Ectodermal cell (in vitro differentiated cells): Measurements from ENCODE around the gene CABLES2.

Experiments used
- H3K27ac ChIP-seq: 2 replicates; pipeline ENCODE4 v1.7.0; 2013; ENCODE audit warnings: mild to moderate bottlenecking, low read depth, low read length; ENCODE audit not compliant: insufficient read depth, poor library complexity, severe bottlenecking
- H3K27me3 ChIP-seq: 2 replicates; pipeline ENCODE4 v1.7.0; 2013; ENCODE audit warnings: mild to moderate bottlenecking, low read length; ENCODE audit not compliant: insufficient read depth, control insufficient read depth, poor library complexity, severe bottlenecking
- H3K36me3 ChIP-seq: one replicate; pipeline ENCODE4 v1.7.0; 2013; ENCODE audit warnings: low read length; ENCODE audit not compliant: control insufficient read depth, insufficient read depth
- H3K4me1 ChIP-seq: one replicate; pipeline ENCODE4 v1.7.0; 2013; ENCODE audit warnings: low read length; ENCODE audit not compliant: control insufficient read depth, insufficient read depth
- H3K4me3 ChIP-seq: 2 replicates; pipeline ENCODE4 v1.7.0; 2013; ENCODE audit warnings: low read depth, low read length, control low read depth; ENCODE audit not compliant: insufficient read depth
- H3K9me3 ChIP-seq: 2 replicates; pipeline ENCODE4 v1.7.0; 2013; ENCODE audit warnings: mild to moderate bottlenecking, low read length, moderate library complexity; ENCODE audit not compliant: control insufficient read depth
- WGBS, 2 experiments: methylation state at CpG; one replicate each; pipeline ENCODE4 v1.1.7; 2013; ENCODE audit warnings: missing lambda C conversion rate in 2 of 2; 5-methylcytosine and 5-hydroxymethylcytosine counted together

Gene CABLES2

GRCh38 chr20:62344782-62345181, 62.3 kb downstream of the CABLES2 start:
- Histone ChIP-seq H3K9me3 (no peaks in the 10 kb centered on the region), H3K4me1 (no peaks in the 10 kb centered on the region), H3K4me3 (no peak overlapping the region), H3K27ac (no peak overlapping the region), H3K27me3 (no peaks in the 10 kb centered on the region), H3K36me3 (peaks cover 15% of the 10 kb centered on the region)
- WGBS, 2 experiments, result 93% methylated on average over 10 of the region's 10 CpGs

GRCh38 chr20:62344092-62344491, 63.0 kb downstream of the CABLES2 start:
- 94 to 97% methylated on average over 5 of the region's 5 CpGs for WGBS, 2 experiments
- no peak overlapping the region for H3K27ac ChIP-seq
- no peaks in the 10 kb centered on the region for H3K4me1 ChIP-seq
- H3K4me3 ChIP-seq, result no peak overlapping the region
- no peaks in the 10 kb centered on the region for H3K27me3 ChIP-seq
- H3K36me3 ChIP-seq, result peaks cover 16% of the 10 kb centered on the region
- H3K9me3 ChIP-seq, result no peaks in the 10 kb centered on the region

GRCh38 chr20:62342910-62343309, 64.2 kb downstream of the CABLES2 start:
- Histone ChIP-seq H3K4me1 (no peaks in the 10 kb centered on the region), H3K36me3 (peaks cover 22% of the 10 kb centered on the region), H3K27me3 (no peaks in the 10 kb centered on the region), H3K27ac (no peak overlapping the region), H3K9me3 (no peaks in the 10 kb centered on the region), H3K4me3 (no peak overlapping the region)
- WGBS, 2 experiments, result 95 to 97% methylated on average over 10 of the region's 10 CpGs

GRCh38 chr20:62339647-62340062, 67.4 kb downstream of the CABLES2 start:
- 89 to 90% methylated on average over 14 of the region's 14 CpGs for WGBS, 2 experiments
- Histone ChIP-seq H3K9me3 (no peaks in the 10 kb centered on the region), H3K27me3 (no peaks in the 10 kb centered on the region), H3K36me3 (peaks cover 21% of the 10 kb centered on the region), H3K27ac (no peak overlapping the region), H3K4me3 (no peak overlapping the region), H3K4me1 (no peaks in the 10 kb centered on the region)
